ENCODE measurements around the gene PRKCQ. TPM values are rescaled to one million over a fixed set of nuclear protein-coding genes. Genes with fewer than 3 reads are reported as not detected.
"Not testable (repeated sequence)": the region's sequence is repeated elsewhere in the genome, so short reads cannot be mapped to it uniquely, and the experiment has no call there.

Gene PRKCQ
- total RNA-seq, 1 donor from 2014 or later = 0.15 TPM

- TF ChIP-seq CTCF (IDR thresholded peaks at IDR 0.05) = no peak
- Mint-ChIP-seq H3K36me3 (ENCODE audit: low read depth) (no peaks in the 10 kb centered on the region), H3K27me3 (ENCODE audit: low read depth) (peaks cover 15% of the 10 kb centered on the region), H3K4me1 (ENCODE audit: low read depth) (peaks cover 4% of the 10 kb centered on the region), H3K27ac (ENCODE audit: unreplicated experiment) (no peak overlapping the region), H3K4me3 (ENCODE audit: unreplicated experiment) (no peak overlapping the region), H3K9me3 (ENCODE audit: low read depth) (no peaks in the 10 kb centered on the region)
- DNase-seq (ENCODE audit: low spot score) = no peak
Measured at GRCh38 chr10:6583447-6583846, 3.4 kb upstream of the PRKCQ start.

GRCh38 chr10:6582913-6583312 is 2.8 kb upstream of the PRKCQ start:
- DNase-seq (ENCODE audit: low spot score); H3K4me1 Mint-ChIP-seq (ENCODE audit: low read depth); H3K36me3 Mint-ChIP-seq (ENCODE audit: low read depth); H3K9me3 Mint-ChIP-seq (ENCODE audit: low read depth); H3K4me3 Mint-ChIP-seq (ENCODE audit: unreplicated experiment); H3K27ac Mint-ChIP-seq (ENCODE audit: unreplicated experiment): not testable (repeated sequence)
- peaks cover 20% of the 10 kb centered on the region for H3K27me3 Mint-ChIP-seq (ENCODE audit: low read depth)

- Mint-ChIP-seq H3K36me3 (ENCODE audit: low read depth) (no peaks in the 10 kb centered on the region), H3K4me3 (ENCODE audit: unreplicated experiment) (no peak overlapping the region), H3K9me3 (ENCODE audit: low read depth) (no peaks in the 10 kb centered on the region), H3K4me1 (ENCODE audit: low read depth) (peaks cover 4% of the 10 kb centered on the region), H3K27ac (ENCODE audit: unreplicated experiment) (no peak overlapping the region), H3K27me3 (ENCODE audit: low read depth) (peaks cover 25% of the 10 kb centered on the region)
- DNase-seq (ENCODE audit: low spot score) = no peak
- TF ChIP-seq CTCF (IDR thresholded peaks at IDR 0.05) = no peak
Measured at GRCh38 chr10:6582298-6582697, 2.2 kb upstream of the PRKCQ start.

GRCh38 chr10:6581778-6582228 is 1.7 kb upstream of the PRKCQ start:
- H3K4me3 Mint-ChIP-seq (ENCODE audit: unreplicated experiment) = no peak overlapping the region
- H3K27ac Mint-ChIP-seq (ENCODE audit: unreplicated experiment) = no peak overlapping the region
- no peak for TF ChIP-seq CTCF (IDR thresholded peaks at IDR 0.05)
- no peaks in the 10 kb centered on the region for H3K9me3 Mint-ChIP-seq (ENCODE audit: low read depth)
- H3K27me3 Mint-ChIP-seq (ENCODE audit: low read depth) = peaks cover 28% of the 10 kb centered on the region
- DNase-seq (ENCODE audit: low spot score) = no peak
- no peaks in the 10 kb centered on the region for H3K36me3 Mint-ChIP-seq (ENCODE audit: low read depth)
- H3K4me1 Mint-ChIP-seq (ENCODE audit: low read depth) = peaks cover 4% of the 10 kb centered on the region

- not testable (repeated sequence) for H3K9me3 Mint-ChIP-seq (ENCODE audit: low read depth); H3K36me3 Mint-ChIP-seq (ENCODE audit: low read depth); H3K4me1 Mint-ChIP-seq (ENCODE audit: low read depth); H3K27ac Mint-ChIP-seq (ENCODE audit: unreplicated experiment); H3K4me3 Mint-ChIP-seq (ENCODE audit: unreplicated experiment); DNase-seq (ENCODE audit: low spot score)
- peaks cover 31% of the 10 kb centered on the region for H3K27me3 Mint-ChIP-seq (ENCODE audit: low read depth)
Measured at GRCh38 chr10:6581223-6581622, 1.1 kb upstream of the PRKCQ start.

GRCh38 chr10:6580279-6581029 is 378 bp upstream of the PRKCQ start:
- Mint-ChIP-seq H3K36me3 (ENCODE audit: low read depth) (no peaks in the 10 kb centered on the region), H3K4me1 (ENCODE audit: low read depth) (peaks cover 4% of the 10 kb centered on the region), H3K27ac (ENCODE audit: unreplicated experiment) (no peak overlapping the region), H3K9me3 (ENCODE audit: low read depth) (no peaks in the 10 kb centered on the region), H3K27me3 (ENCODE audit: low read depth) (peaks cover 35% of the 10 kb centered on the region), H3K4me3 (ENCODE audit: unreplicated experiment) (peak overlapping the region; percentile 74)
- no peak for DNase-seq (ENCODE audit: low spot score)
- peak; percentile 80 for TF ChIP-seq CTCF (IDR thresholded peaks at IDR 0.05)

Measured in chondrocyte (in vitro differentiated cells).